ENCODE measurements around the gene NYAP2.

- TF ChIP-seq EZH2 (IDR thresholded peaks at IDR 0.05; ENCODE audit: borderline replicate concordance, low read length), result no peak
- TF ChIP-seq CTCF (conservative IDR thresholded peaks at IDR 0.05 in 1 of 2, IDR thresholded peaks at IDR 0.05 in 1 of 2; ENCODE audit: extremely low read depth in 1 of 2, insufficient read depth in 1 of 2, low read depth in 1 of 2, low read length in 2 of 2), result no peak
Observed at GRCh38 chr2:225534037-225534436, 134.5 kb downstream of the NYAP2 start.
